GM12891 (cell line): Measurements from ENCODE around the gene DRD5.
"Not testable (repeated sequence)": the region's sequence is repeated elsewhere in the genome, so short reads cannot be mapped to it uniquely, and the experiment has no call there.

Experiments used
- DNase-seq: peaks from one replicate; pipeline ENCODE4 v3.0.0; 2011; ENCODE audit warnings: low spot score; ENCODE audit not compliant: insufficient read length
- FAIRE-seq: peaks from 2 replicates; lab custom pipeline; 2011; peaks lifted over from hg19 to GRCh38; lab: Jason Lieb, UNC
- PAX5 ChIP-seq: IDR thresholded peaks from 2 replicates; pipeline ENCODE4 v1.6.1; 2011; ENCODE audit warnings: low read length, moderate library complexity, mild to moderate bottlenecking; ENCODE audit not compliant: insufficient read depth, severe bottlenecking
- POLR2A ChIP-seq: IDR thresholded peaks from 2 replicates; pipeline ENCODE4 v1.6.1; 2011; ENCODE audit warnings: low read depth, low read length, control low read depth
- POLR2AphosphoS5 ChIP-seq: IDR thresholded peaks from 2 replicates; pipeline ENCODE4 v1.6.1; 2011; ENCODE audit warnings: low read depth, low read length, control low read depth
- POU2F2 ChIP-seq: IDR thresholded peaks from 2 replicates; pipeline ENCODE4 v1.6.1; 2011; ENCODE audit warnings: low read depth, mild to moderate bottlenecking, control low read depth, low read length, moderate library complexity
- SPI1 ChIP-seq: IDR thresholded peaks from 2 replicates; pipeline ENCODE4 v1.6.1; 2011; ENCODE audit warnings: low read depth, low read length, control low read depth
- TAF1 ChIP-seq: IDR thresholded peaks from 2 replicates; pipeline ENCODE4 v1.6.1; 2011; ENCODE audit warnings: low read depth, low read length, control low read depth

DRD5 gene

DNA sequence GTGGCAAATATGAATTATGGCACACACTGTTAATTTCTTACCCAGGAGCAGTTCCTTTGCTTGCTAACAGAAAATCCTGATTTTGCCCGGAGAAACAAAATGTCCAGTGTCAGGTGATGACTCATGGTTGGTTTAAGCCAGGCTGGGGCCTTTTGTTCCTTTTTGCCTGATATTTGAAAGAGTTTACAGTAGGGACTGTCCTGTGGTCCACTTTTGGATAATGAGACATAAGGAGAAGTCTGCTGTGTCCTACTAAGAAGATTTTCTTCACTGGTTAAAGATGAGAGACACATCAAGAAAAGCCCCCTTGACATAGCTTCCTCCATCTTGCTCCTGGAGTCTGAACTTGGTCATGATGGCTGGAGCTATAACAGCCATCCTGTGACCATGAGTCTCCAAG is 12.1 kb upstream of the DRD5 start:
- FAIRE-seq (no peak), DNase-seq (no peak)
- TF ChIP-seq POLR2AphosphoS5 (no peak), POLR2A (no peak), TAF1 (no peak), PAX5 (no peak), SPI1 (no peak), POU2F2 (no peak)

DNA sequence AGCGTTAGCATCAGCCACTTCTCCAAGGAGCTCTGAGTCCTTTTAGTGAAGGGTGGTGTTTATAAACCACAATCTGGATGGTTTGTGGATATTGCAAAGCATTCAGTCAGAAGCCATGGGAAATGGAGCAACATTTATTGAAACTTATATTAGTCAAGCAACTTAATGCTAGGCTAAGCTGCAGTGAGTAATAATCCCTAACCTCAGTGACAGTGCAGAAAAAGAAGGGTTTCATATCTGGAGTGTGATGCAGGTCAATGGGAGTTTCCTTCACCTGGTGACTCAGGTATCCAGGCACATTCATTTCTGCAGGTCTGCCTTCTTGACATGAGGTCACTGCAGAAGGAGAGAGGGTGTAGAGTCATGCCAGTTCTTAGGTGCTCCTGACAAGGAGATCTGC is 10.4 kb upstream of the DRD5 start:
- TF ChIP-seq TAF1 (no peak), POLR2AphosphoS5 (no peak), PAX5 (no peak), POLR2A (no peak)
- DNase-seq (no peak), FAIRE-seq (no peak)

DNA sequence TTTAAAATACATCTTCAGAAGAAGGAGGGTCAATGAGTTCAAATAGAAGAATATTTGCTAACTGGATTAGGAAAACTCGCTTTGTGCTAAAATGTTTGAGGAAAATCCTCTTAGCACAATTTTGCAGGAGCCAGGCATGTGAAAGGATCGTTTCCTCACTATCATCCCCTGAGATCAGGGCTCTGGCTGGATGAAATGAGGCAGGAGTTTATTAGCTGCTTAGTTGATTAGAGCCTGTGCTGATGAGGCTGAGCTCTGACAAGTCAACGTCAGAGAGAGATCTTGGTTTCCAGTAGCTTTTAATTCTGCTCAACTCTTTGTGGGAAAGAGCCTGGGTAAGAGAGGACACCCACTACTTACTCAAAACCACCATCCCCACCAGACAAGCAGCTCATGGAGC is 8.0 kb upstream of the DRD5 start:
- no peak for TF ChIP-seq TAF1
- FAIRE-seq (no peak), DNase-seq (no peak)

DNA sequence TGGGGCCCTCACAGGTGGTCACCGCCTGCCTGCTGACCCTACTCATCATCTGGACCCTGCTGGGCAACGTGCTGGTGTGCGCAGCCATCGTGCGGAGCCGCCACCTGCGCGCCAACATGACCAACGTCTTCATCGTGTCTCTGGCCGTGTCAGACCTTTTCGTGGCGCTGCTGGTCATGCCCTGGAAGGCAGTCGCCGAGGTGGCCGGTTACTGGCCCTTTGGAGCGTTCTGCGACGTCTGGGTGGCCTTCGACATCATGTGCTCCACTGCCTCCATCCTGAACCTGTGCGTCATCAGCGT is 652 bp downstream of the DRD5 start:
- no peak for FAIRE-seq
- DNase-seq, result no peak
- TF ChIP-seq TAF1, result no peak

DNA sequence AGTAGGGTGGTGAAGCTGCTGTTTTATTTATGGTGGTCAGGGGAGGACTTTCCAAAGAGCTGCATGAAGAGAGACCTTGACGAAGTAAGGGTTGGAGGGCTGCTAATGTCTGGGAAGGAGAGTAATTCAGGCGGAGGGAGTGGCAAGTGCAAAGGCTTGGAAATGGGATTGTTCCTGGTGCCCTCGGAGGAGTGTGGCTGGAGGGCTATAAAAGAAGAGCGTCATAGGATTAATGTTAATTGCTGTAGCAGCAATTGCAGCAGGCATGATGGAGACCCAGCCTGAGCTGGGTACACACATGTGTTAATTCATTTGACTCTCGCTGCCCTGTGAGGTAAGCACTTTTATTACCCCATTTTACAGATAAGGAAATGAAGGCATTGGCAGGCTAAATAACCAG is 4.5 kb downstream of the DRD5 start:
- not testable (repeated sequence) for FAIRE-seq, DNase-seq

DNA sequence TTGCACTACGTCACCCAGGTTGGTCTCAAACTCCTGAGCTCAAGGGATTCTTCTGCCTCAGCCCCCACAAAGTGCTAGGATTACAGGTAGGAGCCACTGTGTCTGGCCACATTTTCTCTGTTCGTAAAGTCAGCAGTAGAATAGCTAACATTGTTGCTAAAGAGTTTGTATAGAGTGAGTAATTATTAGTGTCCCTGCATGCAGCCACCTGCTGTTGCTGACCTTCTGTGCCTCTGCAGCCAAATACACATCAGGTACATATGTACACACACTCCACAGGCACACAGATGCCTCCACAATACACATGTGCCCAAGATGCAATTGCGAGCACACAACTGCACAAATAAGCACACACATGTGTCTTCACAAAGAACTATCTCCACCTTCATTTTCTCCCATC is 10.9 kb downstream of the DRD5 start:
- TF ChIP-seq POLR2A, result no peak
- TF ChIP-seq POLR2AphosphoS5, result no peak
- TF ChIP-seq POU2F2, result no peak
- TF ChIP-seq TAF1, result no peak
- TF ChIP-seq PAX5, result no peak
- TF ChIP-seq SPI1, result no peak
- no peak for FAIRE-seq

DNA sequence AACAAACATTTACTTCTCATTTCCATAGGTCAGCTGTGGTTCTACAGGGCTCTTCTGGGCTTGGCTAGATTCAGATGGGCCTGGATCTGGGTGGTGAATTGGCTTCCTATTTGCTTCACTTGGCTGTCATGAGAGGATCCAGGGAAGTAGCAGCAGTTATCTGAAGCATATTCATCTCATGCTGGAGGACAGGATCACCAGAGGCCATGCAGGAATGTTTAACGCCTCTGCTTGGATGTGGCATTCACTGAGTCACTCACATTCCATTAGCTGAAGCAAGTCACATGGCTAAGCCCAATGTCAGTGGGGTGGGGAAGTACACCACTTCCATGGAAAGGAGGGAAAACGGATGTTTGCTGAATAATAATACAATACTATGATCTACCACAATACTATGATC is 15.2 kb downstream of the DRD5 start:
- DNase-seq, result not testable (repeated sequence)

More for the DNA sequence above, 10.9 kb downstream of the DRD5 start:
- DNase-seq, result no peak

GRCh38 chr4:9800848-9801247 is 19.4 kb downstream of the DRD5 start:
- DNase-seq, result no peak
- TF ChIP-seq SPI1 (no peak), POLR2AphosphoS5 (no peak), POU2F2 (no peak)
- no peak for FAIRE-seq

More for the DNA sequence above, 15.2 kb downstream of the DRD5 start:
- FAIRE-seq, result not testable (repeated sequence)

- TF ChIP-seq PAX5, result no peak
- TF ChIP-seq SPI1, result no peak
- TF ChIP-seq POU2F2, result no peak
- TF ChIP-seq POLR2A, result no peak
- no peak for TF ChIP-seq TAF1
- no peak for TF ChIP-seq POLR2AphosphoS5
- FAIRE-seq, result no peak
These were observed 23.5 kb downstream of the DRD5 start for GRCh38 chr4:9804918-9805317.

GRCh38 chr4:9808077-9808476 is 26.6 kb downstream of the DRD5 start:
- DNase-seq, result no peak
- TF ChIP-seq POU2F2 (no peak), POLR2AphosphoS5 (no peak)
- no peak for FAIRE-seq

More at GRCh38 chr4:9804918-9805317, 23.5 kb downstream of the DRD5 start:
- no peak for DNase-seq

- no peak for FAIRE-seq
- TF ChIP-seq POU2F2 (no peak), POLR2AphosphoS5 (no peak)
These were observed 30.4 kb downstream of the DRD5 start for GRCh38 chr4:9811806-9812205.

DNA sequence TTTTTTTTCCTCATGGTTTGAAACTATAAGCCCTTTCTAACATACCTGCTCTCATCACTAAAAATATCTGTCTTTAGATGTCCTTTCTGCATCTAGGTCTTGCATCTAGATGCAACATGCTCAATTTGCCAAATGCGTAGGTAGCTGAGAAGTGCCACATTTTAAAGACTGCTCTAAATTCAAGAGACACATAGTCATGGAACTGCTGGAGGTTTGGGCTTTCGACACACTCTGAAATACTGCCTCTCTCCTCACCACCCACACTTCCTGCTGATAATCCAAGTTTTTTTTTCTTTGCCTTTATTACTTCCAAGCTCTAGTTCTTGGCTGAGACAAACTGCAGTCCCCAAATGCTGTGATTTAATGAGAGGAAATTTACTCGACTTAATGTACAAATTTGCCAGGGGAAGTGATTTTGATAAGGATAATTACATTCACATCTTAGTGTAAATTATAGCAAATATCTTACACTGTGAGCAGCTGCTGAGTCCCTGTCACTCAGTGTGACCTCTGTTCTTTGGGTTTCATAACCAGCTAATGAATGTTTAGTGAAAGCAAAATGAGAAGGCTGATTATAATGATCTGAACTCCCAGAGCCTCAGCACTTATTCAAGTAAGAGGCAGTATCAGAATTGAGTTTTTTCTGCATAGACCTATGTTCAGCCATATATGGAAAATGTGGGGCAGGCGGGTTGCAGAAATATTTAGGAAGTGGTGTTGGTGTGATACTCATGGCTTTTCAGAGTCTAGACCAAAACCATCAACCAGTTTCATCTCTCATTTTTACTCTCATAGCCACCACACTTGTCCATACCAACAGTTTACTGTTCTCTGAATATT is 31.3 kb downstream of the DRD5 start:
- DNase-seq (no peak), FAIRE-seq (peak; percentile 86)
- TF ChIP-seq POLR2AphosphoS5 (no peak), SPI1 (peak; percentile 38; the same call in 1 of the 2 replicates), POU2F2 (no peak), TAF1 (no peak), POLR2A (no peak), PAX5 (no peak)

More at GRCh38 chr4:9811806-9812205, 30.4 kb downstream of the DRD5 start:
- DNase-seq, result no peak
